ENCODE data around the gene SPDYE8. TPM values are rescaled to one million over a fixed set of nuclear protein-coding genes. Genes with fewer than 3 reads are reported as not detected.

Gene SPDYE8
- total and polyA plus RNA-seq, 4 donors, result 0.11 TPM; not detected in 3

Small RNA genes within 50 kb of the gene (small RNA-seq; reads per million reads assigned to genes)
- not detected for gene RF00019 (ENCODE audit: low replicate concordance)

Other genes with a start within 250 kb of the SPDYE8 start
- gene TYW1B, start 201.6 kb downstream of the SPDYE8 start, total RNA-seq, result 10 to 100 TPM in 1 of 2 donors, 1 to 10 TPM in 1; 2.1 to 10.1 TPM
- 1 to 10 TPM in 1 of 2 donors, under 1 TPM in 1; 0.90 to 1.1 TPM for gene TYW1B, start 201.6 kb downstream of the SPDYE8 start, polyA plus RNA-seq
- gene POM121, start 104.7 kb downstream of the SPDYE8 start, total RNA-seq, result 10 to 100 TPM; 15.4 to 38.0 TPM
- 10 to 100 TPM; 14.5 to 17.7 TPM for gene POM121, start 104.7 kb downstream of the SPDYE8 start, polyA plus RNA-seq
- gene TRIM74, start 60.3 kb downstream of the SPDYE8 start, total RNA-seq, result 1 to 10 TPM in 1 of 2 donors, not detected in 1; 1.5 TPM
- gene TRIM74, start 60.3 kb downstream of the SPDYE8 start, polyA plus RNA-seq, result under 1 TPM; 0.37 to 0.53 TPM
- gene SPDYE11, start 28.1 kb upstream of the SPDYE8 start, total RNA-seq, result under 1 TPM in 1 of 2 donors, not detected in 1; 0.11 TPM
- not detected for gene SPDYE11, start 28.1 kb upstream of the SPDYE8 start, polyA plus RNA-seq
- under 1 TPM in 1 of 2 donors, not detected in 1; 0.11 TPM for gene SPDYE9, start 56.3 kb upstream of the SPDYE8 start, total RNA-seq
- gene SPDYE9, start 56.3 kb upstream of the SPDYE8 start, polyA plus RNA-seq, result not detected